Neutrophil (primary cell): Measurements from ENCODE around the gene CISD3.
"Not testable (repeated sequence)": the region's sequence is repeated elsewhere in the genome, so short reads cannot be mapped to it uniquely, and the experiment has no call there.

ENCODE experiments used
- H3K27ac ChIP-seq: fragments of 200-600 bp; sonication (generic); 2 replicates; pipeline ENCODE4 v1.5.1; 2016; ENCODE audit warnings: mild to moderate bottlenecking, moderate library complexity
- H3K27me3 ChIP-seq: fragments of 200-600 bp; sonication (generic); 2 replicates; pipeline ENCODE4 v1.6.0; 2016; ENCODE audit warnings: mild to moderate bottlenecking
- H3K36me3 ChIP-seq: fragments of 200-600 bp; sonication (generic); 2 replicates; pipeline ENCODE4 v1.5.1; 2017
- H3K4me1 ChIP-seq, 2 experiments: fragments of 200-600 bp in 1 of 2; sonication (generic) in 1 of 2; 1 replicate in 1 of 2; 2 replicates in 1 of 2; pipeline versions ENCODE4 v1.5.1 to v1.6.1; 2013 to 2016; ENCODE audit warnings: low read depth in 1 of 2, low read length in 1 of 2, mild to moderate bottlenecking in 1 of 2, moderate library complexity in 1 of 2; ENCODE audit not compliant: control insufficient read depth in 1 of 2, insufficient read depth in 1 of 2
- H3K4me3 ChIP-seq, 2 experiments: fragments of 200-600 bp in 1 of 2; sonication (generic) in 1 of 2; 1 replicate in 1 of 2; 2 replicates in 1 of 2; pipeline ENCODE4 v1.5.1; 2013 to 2016; ENCODE audit warnings: low read depth in 1 of 2, low read length in 1 of 2, mild to moderate bottlenecking in 1 of 2, moderate library complexity in 1 of 2
- H3K9me3 ChIP-seq: fragments of 200-600 bp; sonication (generic); 2 replicates; pipeline ENCODE4 v1.5.1; 2016
- CTCF ChIP-seq: fragments of 200-600 bp; sonication (generic); IDR thresholded peaks from 2 replicates; pipeline ENCODE4 v1.5.1; 2016; ENCODE audit warnings: antibody characterized with exemption

CISD3 gene

GRCh38 chr17:38719943-38720641, 10.0 kb upstream of the CISD3 start:
- H3K36me3 ChIP-seq: peaks cover 86% of the 10 kb centered on the region
- H3K4me1 ChIP-seq: no peaks in the 10 kb centered on the region
- TF ChIP-seq CTCF: no peak

GRCh38 chr17:38720941-38721340, 9.2 kb upstream of the CISD3 start:
- Histone ChIP-seq H3K36me3 (peaks cover 81% of the 10 kb centered on the region), H3K4me1 (no peaks in the 10 kb centered on the region), H3K4me3 (no peak overlapping the region), H3K27ac (no peak overlapping the region), H3K27me3 (no peaks in the 10 kb centered on the region), H3K9me3 (no peaks in the 10 kb centered on the region)
- TF ChIP-seq CTCF: no peak

More at GRCh38 chr17:38719943-38720641, 10.0 kb upstream of the CISD3 start:
- Histone ChIP-seq H3K9me3 (no peaks in the 10 kb centered on the region), H3K27me3 (no peaks in the 10 kb centered on the region), H3K4me3 (no peak overlapping the region), H3K27ac (no peak overlapping the region)

GRCh38 chr17:38721802-38722201, 8.3 kb upstream of the CISD3 start:
- Histone ChIP-seq H3K4me1 (no peaks in the 10 kb centered on the region), H3K36me3 (peaks cover 73% of the 10 kb centered on the region), H3K27me3 (no peaks in the 10 kb centered on the region), H3K9me3 (no peaks in the 10 kb centered on the region), H3K27ac (no peak overlapping the region), H3K4me3 (no peak overlapping the region)
- no peak for TF ChIP-seq CTCF

- Histone ChIP-seq H3K4me3 (no peak overlapping the region), H3K36me3 (peaks cover 48% of the 10 kb centered on the region), H3K27ac (no peak overlapping the region), H3K9me3 (no peaks in the 10 kb centered on the region), H3K27me3 (no peaks in the 10 kb centered on the region), H3K4me1 (peaks cover 25% of the 10 kb centered on the region in 2 experiments)
- no peak for TF ChIP-seq CTCF
Observed at GRCh38 chr17:38724337-38724988, 5.7 kb upstream of the CISD3 start.

- Histone ChIP-seq H3K9me3 (no peaks in the 10 kb centered on the region), H3K4me3 (no peak overlapping the region), H3K4me1 (peaks cover 29% of the 10 kb centered on the region in 2 experiments), H3K36me3 (peaks cover 42% of the 10 kb centered on the region), H3K27ac (no peak overlapping the region), H3K27me3 (no peaks in the 10 kb centered on the region)
- no peak for TF ChIP-seq CTCF
Observed at GRCh38 chr17:38725066-38725465, 5.1 kb upstream of the CISD3 start.

- not testable (repeated sequence) for H3K27ac ChIP-seq, H3K9me3 ChIP-seq, H3K4me3 ChIP-seq, H3K27me3 ChIP-seq
- peaks cover 36% of the 10 kb centered on the region in 2 experiments for H3K4me1 ChIP-seq
- H3K36me3 ChIP-seq: peaks cover 31% of the 10 kb centered on the region
Observed at GRCh38 chr17:38726145-38726544, 4.0 kb upstream of the CISD3 start.
